Astrocyte (in vitro differentiated cells and primary cell): Measurements from ENCODE around the gene PRAC1. TPM values are rescaled to one million over a fixed set of nuclear protein-coding genes. Genes with fewer than 3 reads are reported as not detected.

ENCODE experiments used
- DNase-seq: peaks from one replicate; pipeline ENCODE4 v3.0.0-alpha.2; 2010; ENCODE audit warnings: low read depth
- FAIRE-seq: peaks from 2 replicates; lab custom pipeline; 2011; peaks lifted over from hg19 to GRCh38; lab: Jason Lieb, UNC
- H2AFZ ChIP-seq: 2 replicates; pipeline ENCODE4 v1.6.0; 2012; ENCODE audit warnings: low read depth, low read length, inconsistent platforms
- H3K27ac ChIP-seq: 2 replicates; pipeline ENCODE4 v1.5.1; 2011; ENCODE audit warnings: low read depth, low read length, inconsistent platforms
- H3K27me3 ChIP-seq: 2 replicates; pipeline ENCODE4 v1.6.0; 2011; ENCODE audit warnings: low read length, inconsistent platforms; ENCODE audit not compliant: insufficient read depth
- H3K36me3 ChIP-seq: 2 replicates; pipeline ENCODE4 v1.5.1; 2011; ENCODE audit warnings: low read length, inconsistent platforms; ENCODE audit not compliant: insufficient read depth
- H3K4me1 ChIP-seq: 2 replicates; pipeline ENCODE4 v1.5.1; 2011; ENCODE audit warnings: low read length, inconsistent platforms; ENCODE audit not compliant: insufficient read depth
- H3K4me2 ChIP-seq: 2 replicates; pipeline ENCODE4 v1.6.0; 2012; ENCODE audit warnings: low read length, inconsistent platforms
- H3K4me3 ChIP-seq: 2 replicates; pipeline ENCODE4 v1.5.1; 2011; ENCODE audit warnings: low read depth, mild to moderate bottlenecking, low read length, inconsistent platforms; ENCODE audit not compliant: insufficient read depth
- H3K79me2 ChIP-seq: 2 replicates; pipeline ENCODE4 v1.6.0; 2012; ENCODE audit warnings: mild to moderate bottlenecking, low read length, inconsistent platforms; ENCODE audit not compliant: insufficient read depth
- H3K9ac ChIP-seq: 2 replicates; pipeline ENCODE4 v1.6.0; 2012; ENCODE audit warnings: mild to moderate bottlenecking, low read length, inconsistent platforms
- H3K9me3 ChIP-seq: 2 replicates; pipeline ENCODE4 v1.5.1; 2012; ENCODE audit warnings: low read depth, mild to moderate bottlenecking, low read length, inconsistent platforms; ENCODE audit not compliant: insufficient read depth
- H4K20me1 ChIP-seq: 2 replicates; pipeline ENCODE4 v1.6.0; 2012; ENCODE audit warnings: low read length, inconsistent platforms; ENCODE audit not compliant: insufficient read depth
- H3K27ac Mint-ChIP-seq: one replicate; pipeline ENCODE4 v1.8.0; 2021; ENCODE audit warnings: mild to moderate bottlenecking, mixed read lengths; ENCODE audit not compliant: unreplicated experiment
- H3K27me3 Mint-ChIP-seq: one replicate; pipeline ENCODE4 v1.8.0; 2021; ENCODE audit warnings: low read depth, mixed read lengths; ENCODE audit not compliant: unreplicated experiment
- H3K36me3 Mint-ChIP-seq: one replicate; pipeline ENCODE4 v1.8.0; 2021; ENCODE audit warnings: low read depth, mixed read lengths; ENCODE audit not compliant: unreplicated experiment
- H3K4me1 Mint-ChIP-seq: one replicate; pipeline ENCODE4 v1.8.0; 2021; ENCODE audit warnings: low read depth, mixed read lengths; ENCODE audit not compliant: unreplicated experiment
- H3K4me3 Mint-ChIP-seq: one replicate; pipeline ENCODE4 v1.8.0; 2021; ENCODE audit warnings: mild to moderate bottlenecking, moderate library complexity, mixed read lengths; ENCODE audit not compliant: unreplicated experiment
- H3K9me3 Mint-ChIP-seq: one replicate; pipeline ENCODE4 v1.8.0; 2021; ENCODE audit warnings: mild to moderate bottlenecking, mixed read lengths; ENCODE audit not compliant: unreplicated experiment
- EZH2 ChIP-seq: IDR thresholded peaks from 2 replicates; pipeline ENCODE4 v1.6.1; 2012; ENCODE audit warnings: mild to moderate bottlenecking, low read length, inconsistent platforms; ENCODE audit not compliant: insufficient read depth
- total RNA-seq: library from RNA; stranded (reverse); gene quantifications from 2 replicates; pipeline ENCODE4 v1.2.1, GENCODE V29; 2021
- TF ChIP-seq, protein P1 (sequence below): IDR thresholded peaks from 2 replicates; pipeline ENCODE4 v1.5.1; 2011; ENCODE audit warnings: low read depth, mild to moderate bottlenecking, inconsistent platforms, low read length, moderate library complexity; ENCODE audit not compliant: insufficient read depth

The PRAC1 gene
- total RNA-seq, 1 donor from 2014 or later = not detected

GRCh38 chr17:48678141-48678971 lies 44.0 kb downstream of the PRAC1 start:
- Mint-ChIP-seq H3K36me3 (no peaks in the 10 kb centered on the region), H3K27ac (no peak overlapping the region), H3K4me3 (no peak overlapping the region), H3K27me3 (peaks cover 79% of the 10 kb centered on the region), H3K4me1 (no peaks in the 10 kb centered on the region), H3K9me3 (peaks cover 4% of the 10 kb centered on the region)
- peaks cover 25% of the 10 kb centered on the region for H3K27me3 ChIP-seq
- DNase-seq (no peak), FAIRE-seq (no peak)
- H4K20me1 ChIP-seq = no peaks in the 10 kb centered on the region
- no peak overlapping the region for H3K27ac ChIP-seq
- no peak overlapping the region for H2AFZ ChIP-seq
- no peak overlapping the region for H3K4me2 ChIP-seq
- no peaks in the 10 kb centered on the region for H3K36me3 ChIP-seq
- TF ChIP-seq, protein P1, sequence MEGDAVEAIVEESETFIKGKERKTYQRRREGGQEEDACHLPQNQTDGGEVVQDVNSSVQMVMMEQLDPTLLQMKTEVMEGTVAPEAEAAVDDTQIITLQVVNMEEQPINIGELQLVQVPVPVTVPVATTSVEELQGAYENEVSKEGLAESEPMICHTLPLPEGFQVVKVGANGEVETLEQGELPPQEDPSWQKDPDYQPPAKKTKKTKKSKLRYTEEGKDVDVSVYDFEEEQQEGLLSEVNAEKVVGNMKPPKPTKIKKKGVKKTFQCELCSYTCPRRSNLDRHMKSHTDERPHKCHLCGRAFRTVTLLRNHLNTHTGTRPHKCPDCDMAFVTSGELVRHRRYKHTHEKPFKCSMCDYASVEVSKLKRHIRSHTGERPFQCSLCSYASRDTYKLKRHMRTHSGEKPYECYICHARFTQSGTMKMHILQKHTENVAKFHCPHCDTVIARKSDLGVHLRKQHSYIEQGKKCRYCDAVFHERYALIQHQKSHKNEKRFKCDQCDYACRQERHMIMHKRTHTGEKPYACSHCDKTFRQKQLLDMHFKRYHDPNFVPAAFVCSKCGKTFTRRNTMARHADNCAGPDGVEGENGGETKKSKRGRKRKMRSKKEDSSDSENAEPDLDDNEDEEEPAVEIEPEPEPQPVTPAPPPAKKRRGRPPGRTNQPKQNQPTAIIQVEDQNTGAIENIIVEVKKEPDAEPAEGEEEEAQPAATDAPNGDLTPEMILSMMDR = peak; percentile 59
- TF ChIP-seq EZH2 = peak; percentile 56
- no peaks in the 10 kb centered on the region for H3K79me2 ChIP-seq
- no peak overlapping the region for H3K9ac ChIP-seq
- H3K4me1 ChIP-seq = no peaks in the 10 kb centered on the region
- H3K9me3 ChIP-seq = no peaks in the 10 kb centered on the region
- no peak overlapping the region for H3K4me3 ChIP-seq

- H3K36me3 ChIP-seq = no peaks in the 10 kb centered on the region
- Mint-ChIP-seq H3K27ac (no peak overlapping the region), H3K9me3 (peaks cover 2% of the 10 kb centered on the region), H3K36me3 (no peaks in the 10 kb centered on the region), H3K27me3 (peaks cover 72% of the 10 kb centered on the region), H3K4me3 (no peak overlapping the region), H3K4me1 (no peaks in the 10 kb centered on the region)
- no peak overlapping the region for H3K9ac ChIP-seq
- no peak overlapping the region for H3K27ac ChIP-seq
- no peaks in the 10 kb centered on the region for H3K9me3 ChIP-seq
- H2AFZ ChIP-seq = no peak overlapping the region
- no peaks in the 10 kb centered on the region for H3K79me2 ChIP-seq
- no peak overlapping the region for H3K4me3 ChIP-seq
- no peaks in the 10 kb centered on the region for H3K4me1 ChIP-seq
- no peaks in the 10 kb centered on the region for H4K20me1 ChIP-seq
- no peak for FAIRE-seq
- no peak overlapping the region for H3K4me2 ChIP-seq
- TF ChIP-seq, protein P1 = no peak
- TF ChIP-seq EZH2 = no peak
- no peak for DNase-seq
- peaks cover 29% of the 10 kb centered on the region for H3K27me3 ChIP-seq
Measured at GRCh38 chr17:48676963-48677558, 45.3 kb downstream of the PRAC1 start.
